Gastroesophageal sphincter (tissue), 4 donors: ENCODE data around the gene YOD1. TPM values are rescaled to one million over a fixed set of nuclear protein-coding genes. Genes with fewer than 3 reads are reported as not detected.
A peak's percentile ranks its signal among the peaks of the same experiment; 100 is the strongest.

Experiments used
- ATAC-seq: fragments of 150-250 bp; one replicate; pipeline ENCODE4 v1.9.1; 2016; ENCODE audit warnings: mild to moderate bottlenecking, moderate library complexity
- H3K27ac ChIP-seq, 4 donors: fragments of 200-600 bp; sonication (generic) in 3 of 4; 1 replicate in 3 of 4; 2 replicates in 1 of 4; pipeline ENCODE4 v1.5.1; 2016 to 2019
- H3K27me3 ChIP-seq: fragments of 200-600 bp; sonication (generic); one replicate; pipeline ENCODE4 v1.5.1; 2019
- H3K36me3 ChIP-seq, 2 donors: fragments of 200-600 bp; sonication (generic); one replicate each; pipeline ENCODE4 v1.5.1; 2019; ENCODE audit warnings: control low read depth in 1 of 2
- H3K4me1 ChIP-seq, 3 donors: fragments of 200-600 bp; sonication (generic); 1 replicate in 2 of 3; 2 replicates in 1 of 3; pipeline ENCODE4 v1.5.1; 2016 to 2019; ENCODE audit warnings: control low read depth in 2 of 3
- H3K4me3 ChIP-seq, 2 donors: fragments of 200-600 bp; sonication (generic); one replicate each; pipeline ENCODE4 v1.5.1; 2019; ENCODE audit warnings: mild to moderate bottlenecking in 1 of 2, moderate library complexity in 1 of 2
- H3K9me3 ChIP-seq, 3 donors: fragments of 200-600 bp; sonication (generic); one replicate each; pipeline ENCODE4 v1.5.1; 2017 to 2019; ENCODE audit warnings: control low read depth in 2 of 3
- EP300 ChIP-seq: sonication (generic); formaldehyde crosslinking; IDR thresholded peaks from one replicate; pipeline ENCODE4 v1.6.1; 2017; ENCODE audit warnings: antibody characterized with exemption, mild to moderate bottlenecking
- POLR2A ChIP-seq, 2 donors: fragments of 450-650 bp; IDR thresholded peaks; one replicate each; pipeline ENCODE4 v1.6.1; 2017; ENCODE audit warnings: antibody characterized with exemption in 2 of 2, mild to moderate bottlenecking in 2 of 2, moderate library complexity in 1 of 2
- POLR2AphosphoS5 ChIP-seq: sonication (generic); formaldehyde crosslinking; IDR thresholded peaks from one replicate; pipeline ENCODE4 v1.6.1; 2017; ENCODE audit warnings: antibody characterized with exemption
- WGBS, 2 donors: methylation state at CpG; one replicate each; pipeline ENCODE4 v1.1.5; 2018; ENCODE audit warnings: low coverage in 1 of 2; 5-methylcytosine and 5-hydroxymethylcytosine counted together
- total RNA-seq, 4 donors: library from RNA; depleted of rRNA; stranded (reverse); fragments of >200 nt; gene quantifications; one replicate each; pipeline ENCODE4 v1.1.0, GENCODE V29; 2016
- TF ChIP-seq, protein P1 (sequence below), 4 experiments: fragments of 200-600 bp in 2 of 4; fragments of 450-650 bp in 2 of 4; sonication (generic) in 1 of 4; IDR thresholded peaks; one replicate each; pipeline ENCODE4 v1.5.1; 2017 to 2019; ENCODE audit warnings: antibody characterized with exemption in 4 of 4, mild to moderate bottlenecking in 2 of 4, moderate library complexity in 2 of 4

YOD1 gene
- total RNA-seq, 4 donors from 2014 or later: 6.9 to 11.7 (median 8.8) TPM

DNA sequence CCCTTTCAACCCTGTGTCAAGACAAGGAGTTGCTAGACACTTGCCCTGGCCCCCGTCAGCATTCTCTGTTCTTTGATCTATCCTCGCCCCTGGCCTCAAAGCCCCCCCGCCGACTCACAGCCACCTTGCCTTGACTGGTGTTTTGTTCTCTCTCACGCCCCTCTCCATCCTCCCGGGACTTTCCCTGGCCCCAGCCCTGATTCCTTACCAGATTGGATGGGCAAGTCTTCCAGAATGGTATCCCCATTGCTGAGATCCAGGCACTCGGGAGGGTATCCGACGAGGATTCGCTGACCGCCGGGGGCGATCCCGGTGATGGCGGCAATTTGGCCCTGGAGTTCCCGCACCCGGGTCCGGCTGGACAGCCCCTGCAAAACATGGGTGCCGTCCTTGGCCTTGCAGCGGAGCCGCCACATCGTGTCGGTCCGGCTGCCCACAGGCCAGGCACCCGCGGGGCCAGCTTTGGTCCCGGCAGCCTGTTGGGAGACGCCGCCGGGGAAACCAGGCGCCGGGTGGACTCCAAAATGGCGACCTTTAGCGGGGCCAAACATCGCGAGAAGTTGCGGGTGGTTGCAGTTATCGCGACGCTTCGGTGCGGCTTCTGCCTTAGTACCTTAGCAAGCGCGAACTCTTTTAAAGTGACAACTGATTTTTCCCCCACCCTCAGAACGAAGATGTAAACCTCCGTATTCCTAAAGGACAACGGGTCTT lies 373 bp downstream of the YOD1 start:
- H3K27ac ChIP-seq: peak overlapping the region; percentile 83 to 94 (median 88)

DNA sequence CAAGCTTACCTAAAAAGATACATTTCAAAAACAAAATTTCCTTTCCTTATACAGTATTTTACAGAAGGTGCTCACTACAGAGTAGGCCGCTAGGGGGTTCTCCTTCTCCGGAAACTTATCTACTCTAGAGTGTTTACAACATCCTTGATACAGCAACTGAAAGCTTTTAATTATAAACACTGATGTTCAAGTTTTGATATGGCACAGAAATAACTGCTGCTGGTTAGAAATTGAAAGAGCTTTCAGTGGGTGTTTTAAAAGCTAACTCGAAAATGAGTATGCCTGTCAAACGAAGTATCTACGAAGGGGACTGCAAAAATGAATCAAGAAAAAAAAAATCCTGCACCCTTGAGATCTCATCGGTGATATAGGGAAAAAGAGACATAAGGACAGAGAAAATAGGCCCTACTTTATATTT lies 1.0 kb downstream of the YOD1 start:
- no peak for TF ChIP-seq POLR2AphosphoS5
- TF ChIP-seq, protein P1, sequence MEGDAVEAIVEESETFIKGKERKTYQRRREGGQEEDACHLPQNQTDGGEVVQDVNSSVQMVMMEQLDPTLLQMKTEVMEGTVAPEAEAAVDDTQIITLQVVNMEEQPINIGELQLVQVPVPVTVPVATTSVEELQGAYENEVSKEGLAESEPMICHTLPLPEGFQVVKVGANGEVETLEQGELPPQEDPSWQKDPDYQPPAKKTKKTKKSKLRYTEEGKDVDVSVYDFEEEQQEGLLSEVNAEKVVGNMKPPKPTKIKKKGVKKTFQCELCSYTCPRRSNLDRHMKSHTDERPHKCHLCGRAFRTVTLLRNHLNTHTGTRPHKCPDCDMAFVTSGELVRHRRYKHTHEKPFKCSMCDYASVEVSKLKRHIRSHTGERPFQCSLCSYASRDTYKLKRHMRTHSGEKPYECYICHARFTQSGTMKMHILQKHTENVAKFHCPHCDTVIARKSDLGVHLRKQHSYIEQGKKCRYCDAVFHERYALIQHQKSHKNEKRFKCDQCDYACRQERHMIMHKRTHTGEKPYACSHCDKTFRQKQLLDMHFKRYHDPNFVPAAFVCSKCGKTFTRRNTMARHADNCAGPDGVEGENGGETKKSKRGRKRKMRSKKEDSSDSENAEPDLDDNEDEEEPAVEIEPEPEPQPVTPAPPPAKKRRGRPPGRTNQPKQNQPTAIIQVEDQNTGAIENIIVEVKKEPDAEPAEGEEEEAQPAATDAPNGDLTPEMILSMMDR (IDR thresholded peaks at IDR 0.05): peak; percentile 75 to 83 (median 77)
- H3K27ac ChIP-seq: peak overlapping the region; percentile 83 to 94 (median 88)

More for the DNA sequence above, 373 bp downstream of the YOD1 start:
- Histone ChIP-seq H3K4me3 (peak overlapping the region; percentile 86 to 100), H3K36me3 (peaks cover 0 to 17% of the 10 kb centered on the region in 2 donors), H3K4me1 (peaks cover 0 to 70% (median 15%) of the 10 kb centered on the region in 3 donors), H3K27me3 (no peaks in the 10 kb centered on the region), H3K9me3 (no peaks in the 10 kb centered on the region)
- 0 to 1% methylated on average over 4 to 30 of the region's 47 CpGs for WGBS, 2 donors
- ATAC-seq: peak; percentile 64
- TF ChIP-seq EP300 (no peak), POLR2A (IDR thresholded peaks at IDR 0.05) (no peak), POLR2AphosphoS5 (peak; percentile 27)
- TF ChIP-seq, protein P1 (IDR thresholded peaks at IDR 0.05): peak in 1 of 4 experiments; percentile 40

DNA sequence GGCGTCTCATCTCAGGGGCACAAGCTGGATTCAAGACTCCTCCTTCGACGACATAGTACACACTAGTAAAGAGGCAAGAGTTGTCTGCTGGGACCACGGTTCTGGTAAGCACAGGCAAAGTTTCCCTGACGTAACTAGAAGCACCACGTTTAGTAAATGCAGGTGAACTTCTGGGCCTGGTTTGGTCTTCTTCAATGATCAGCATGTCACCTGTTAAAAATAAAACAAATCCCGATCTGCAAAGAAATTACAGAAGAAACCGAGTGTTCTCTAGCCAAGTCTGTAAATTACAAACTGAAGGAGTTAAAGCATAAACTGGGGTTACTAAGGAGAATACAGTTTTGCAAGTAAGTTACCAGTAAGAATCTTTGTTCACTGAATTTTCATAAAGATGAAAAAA lies 1.5 kb downstream of the YOD1 start:
- Histone ChIP-seq H3K9me3 (no peaks in the 10 kb centered on the region), H3K36me3 (peaks cover 0 to 17% of the 10 kb centered on the region in 2 donors), H3K4me1 (peaks cover 0 to 79% (median 18%) of the 10 kb centered on the region in 3 donors), H3K27me3 (no peaks in the 10 kb centered on the region), H3K27ac (peak overlapping the region in 2 of 4 donors; percentile 91 to 94), H3K4me3 (peak overlapping the region in 1 of 2 donors; percentile 86)
- no peak for ATAC-seq
- TF ChIP-seq POLR2AphosphoS5 (no peak), EP300 (no peak), POLR2A (IDR thresholded peaks at IDR 0.05) (no peak)
- TF ChIP-seq, protein P1 (IDR thresholded peaks at IDR 0.05): no peak
- 0 to 30% methylated on average over 1 to 5 of the region's 8 CpGs for WGBS, 2 donors

More for the DNA sequence above, 1.0 kb downstream of the YOD1 start:
- Histone ChIP-seq H3K27me3 (no peaks in the 10 kb centered on the region), H3K36me3 (peaks cover 0 to 17% of the 10 kb centered on the region in 2 donors), H3K4me1 (peaks cover 0 to 76% (median 18%) of the 10 kb centered on the region in 3 donors), H3K4me3 (peak overlapping the region; percentile 86 to 100), H3K9me3 (no peaks in the 10 kb centered on the region)
- WGBS, 2 donors: 0 to 1% methylated on average over 6 of the region's 6 CpGs
- no peak for ATAC-seq

DNA sequence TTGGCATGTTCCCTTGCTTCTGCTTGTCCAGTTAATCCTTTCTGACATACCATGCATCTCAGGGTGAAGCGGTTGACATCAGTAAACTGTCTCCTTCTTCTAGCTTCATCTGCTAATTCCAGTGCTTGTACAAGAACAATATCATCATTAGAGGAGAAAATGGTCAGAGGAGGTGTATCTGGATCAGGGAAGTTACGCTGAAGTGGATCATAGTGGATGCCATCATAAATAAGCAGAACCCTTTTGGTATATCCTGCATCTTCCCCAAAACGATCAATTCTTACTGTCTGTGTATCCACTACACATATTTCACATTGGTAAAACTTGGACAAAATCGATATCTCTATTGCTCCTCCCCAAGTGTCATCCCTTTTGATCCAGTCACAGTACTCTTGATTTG lies 2.0 kb downstream of the YOD1 start:
- Histone ChIP-seq H3K4me3 (no peak overlapping the region), H3K27me3 (no peaks in the 10 kb centered on the region), H3K9me3 (no peaks in the 10 kb centered on the region), H3K36me3 (peaks cover 0 to 17% of the 10 kb centered on the region in 2 donors), H3K4me1 (peaks cover 0 to 77% (median 18%) of the 10 kb centered on the region in 3 donors), H3K27ac (peak overlapping the region in 1 of 4 donors; percentile 94)
- ATAC-seq: no peak
- no peak for TF ChIP-seq POLR2AphosphoS5
- TF ChIP-seq, protein P1 (IDR thresholded peaks at IDR 0.05): no peak
- TF ChIP-seq EP300: no peak
- no peak for TF ChIP-seq POLR2A (IDR thresholded peaks at IDR 0.05)
- 70 to 82% methylated on average over 3 to 4 of the region's 4 CpGs for WGBS, 2 donors

DNA sequence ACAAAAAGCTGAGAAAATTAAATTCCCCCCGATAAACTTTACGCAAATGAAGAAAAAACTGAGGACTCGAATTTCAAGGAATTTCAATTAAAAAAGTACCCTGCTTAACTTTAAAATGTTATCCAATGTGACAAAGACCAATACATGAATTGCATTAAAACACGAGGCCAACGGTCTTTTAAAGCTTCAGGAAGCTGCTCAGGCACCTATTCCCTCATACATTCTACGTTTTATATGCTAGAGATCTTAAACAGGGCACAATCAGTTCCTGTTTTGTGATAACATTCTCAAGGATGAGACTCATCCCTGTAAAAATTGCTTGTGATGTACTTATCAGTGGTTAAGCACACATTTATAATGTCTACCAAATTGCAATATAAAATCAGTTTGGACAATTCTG lies 3.0 kb downstream of the YOD1 start:
- peaks cover 0 to 76% (median 18%) of the 10 kb centered on the region in 3 donors for H3K4me1 ChIP-seq

More for the DNA sequence above, 3.0 kb downstream of the YOD1 start:
- Histone ChIP-seq H3K4me3 (no peak overlapping the region), H3K27me3 (no peaks in the 10 kb centered on the region), H3K27ac (no peak overlapping the region), H3K36me3 (peaks cover 0 to 17% of the 10 kb centered on the region in 2 donors), H3K9me3 (no peaks in the 10 kb centered on the region)
- TF ChIP-seq POLR2A (IDR thresholded peaks at IDR 0.05) (no peak), POLR2AphosphoS5 (no peak), EP300 (no peak)
- TF ChIP-seq, protein P1 (IDR thresholded peaks at IDR 0.05): no peak
- WGBS, 2 donors: 77 to 83% methylated on average over 6 of the region's 6 CpGs
- no peak for ATAC-seq
